NB4 (cell line): ENCODE results near the gene SUN5.

Experiments
- POLR2A ChIP-seq: IDR thresholded peaks from 2 replicates; pipeline ENCODE4 v1.6.1; 2011; ENCODE audit warnings: mild to moderate bottlenecking; ENCODE audit not compliant: insufficient read length; ENCODE audit errors: extremely low read depth
- TF ChIP-seq, protein P1 (sequence below): IDR thresholded peaks from one replicate; pipeline ENCODE4 v1.5.1; 2012; ENCODE audit warnings: low read depth, low read length
- TF ChIP-seq, protein P2 (sequence below): IDR thresholded peaks from 2 replicates; pipeline ENCODE4 v1.6.1; 2011; ENCODE audit warnings: low read depth, low read length

DNA sequence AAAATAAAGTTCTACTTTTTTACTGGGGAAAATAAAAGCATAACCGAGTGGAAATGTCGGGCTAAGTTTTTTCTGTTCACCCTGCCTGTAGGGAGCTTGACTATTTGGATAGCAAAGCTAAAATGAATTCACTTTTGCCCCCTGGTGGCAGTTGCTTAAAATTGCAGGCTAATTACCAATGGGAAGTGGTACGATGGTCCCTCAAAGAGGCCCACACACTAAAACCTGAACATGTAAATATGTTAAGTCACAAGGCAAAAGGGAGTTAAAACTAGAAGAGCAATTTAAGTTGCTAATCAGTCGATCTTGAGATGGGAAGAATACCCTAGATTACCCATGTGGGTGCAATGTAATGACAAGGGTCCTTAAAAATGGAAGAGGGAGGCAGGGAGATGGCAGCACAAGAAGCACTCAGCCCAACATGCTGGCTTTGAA lies 916 bp upstream of the SUN5 start:
- TF ChIP-seq, protein P1, sequence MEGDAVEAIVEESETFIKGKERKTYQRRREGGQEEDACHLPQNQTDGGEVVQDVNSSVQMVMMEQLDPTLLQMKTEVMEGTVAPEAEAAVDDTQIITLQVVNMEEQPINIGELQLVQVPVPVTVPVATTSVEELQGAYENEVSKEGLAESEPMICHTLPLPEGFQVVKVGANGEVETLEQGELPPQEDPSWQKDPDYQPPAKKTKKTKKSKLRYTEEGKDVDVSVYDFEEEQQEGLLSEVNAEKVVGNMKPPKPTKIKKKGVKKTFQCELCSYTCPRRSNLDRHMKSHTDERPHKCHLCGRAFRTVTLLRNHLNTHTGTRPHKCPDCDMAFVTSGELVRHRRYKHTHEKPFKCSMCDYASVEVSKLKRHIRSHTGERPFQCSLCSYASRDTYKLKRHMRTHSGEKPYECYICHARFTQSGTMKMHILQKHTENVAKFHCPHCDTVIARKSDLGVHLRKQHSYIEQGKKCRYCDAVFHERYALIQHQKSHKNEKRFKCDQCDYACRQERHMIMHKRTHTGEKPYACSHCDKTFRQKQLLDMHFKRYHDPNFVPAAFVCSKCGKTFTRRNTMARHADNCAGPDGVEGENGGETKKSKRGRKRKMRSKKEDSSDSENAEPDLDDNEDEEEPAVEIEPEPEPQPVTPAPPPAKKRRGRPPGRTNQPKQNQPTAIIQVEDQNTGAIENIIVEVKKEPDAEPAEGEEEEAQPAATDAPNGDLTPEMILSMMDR = peak; percentile 80
- TF ChIP-seq POLR2A = no peak
- TF ChIP-seq, protein P2, sequence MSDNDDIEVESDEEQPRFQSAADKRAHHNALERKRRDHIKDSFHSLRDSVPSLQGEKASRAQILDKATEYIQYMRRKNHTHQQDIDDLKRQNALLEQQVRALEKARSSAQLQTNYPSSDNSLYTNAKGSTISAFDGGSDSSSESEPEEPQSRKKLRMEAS = no peak
